ENCODE results near the gene ZNF770. TPM values are rescaled to one million over a fixed set of nuclear protein-coding genes. Genes with fewer than 3 reads are reported as not detected.

Gene ZNF770
- total and polyA plus RNA-seq, 2 donors (not counting 1 experiment from before 2014, with no cell fraction given) = 10.1 to 49.3 TPM

DNA sequence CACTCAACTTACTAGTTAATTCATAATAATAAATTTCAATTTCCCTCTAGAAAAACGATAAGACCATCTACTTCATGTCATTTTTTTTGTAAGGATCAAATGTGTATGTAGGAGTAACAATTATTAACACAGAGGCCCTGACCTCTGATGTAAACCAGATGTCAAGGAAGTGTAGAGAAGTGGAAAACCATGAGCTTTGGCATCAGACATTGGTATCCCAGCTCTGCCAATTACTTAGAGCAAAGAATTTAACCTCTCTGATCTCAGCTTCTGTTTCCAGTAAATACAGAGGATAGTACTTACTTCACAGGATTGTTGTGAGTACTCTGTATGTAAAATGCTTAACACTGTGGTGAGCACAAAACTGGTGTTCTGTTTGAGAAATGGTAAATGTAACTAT lies 36.1 kb downstream of the ZNF770 start:
- Mint-ChIP-seq H3K4me3 (no peak overlapping the region), H3K4me1 (no peaks in the 10 kb centered on the region), H3K27ac (no peak overlapping the region), H3K27me3 (no peaks in the 10 kb centered on the region), H3K9me3 (ENCODE audit: insufficient read depth) (no peaks in the 10 kb centered on the region)
- Histone ChIP-seq H3K9me3 (ENCODE audit: control extremely low read depth in 1 of 3, control insufficient read depth in 2 of 3, insufficient read depth in 1 of 3, low read length in 2 of 3) (no peaks in the 10 kb centered on the region), H3K36me3 (replicated peaks in 1 of 2; ENCODE audit: control extremely low read depth in 1 of 2, control insufficient read depth in 1 of 2, extremely low read depth in 1 of 2, insufficient read depth in 2 of 2, low read length in 1 of 2) (peaks cover 6 to 41% of the 10 kb centered on the region in 2 experiments), H3K4me1 (ENCODE audit: control insufficient read depth in 2 of 2, insufficient read depth in 2 of 2, low read length in 2 of 2) (no peaks in the 10 kb centered on the region), H3K27ac (ENCODE audit: low read length in 2 of 2) (no peak overlapping the region), H3K27me3 (replicated peaks in 1 of 4; ENCODE audit: control extremely low read depth in 1 of 4, control insufficient read depth in 3 of 4, insufficient read depth in 4 of 4, low read length in 3 of 4) (no peaks in the 10 kb centered on the region), H3K4me3 (ENCODE audit: control extremely low read depth in 1 of 5, extremely low read depth in 1 of 5, insufficient read depth in 1 of 5, low read depth in 2 of 5, low read length in 4 of 5) (no peak overlapping the region), H3K4me2 (replicated peaks; ENCODE audit: low read depth, low read length, poor library complexity, severe bottlenecking) (no peak overlapping the region), H4K20me1 (ENCODE audit: control insufficient read depth, insufficient read depth, low read length, poor library complexity, severe bottlenecking) (peaks cover 8% of the 10 kb centered on the region), H2AFZ (ENCODE audit: insufficient read depth, low read depth, low read length, poor library complexity, severe bottlenecking) (no peak overlapping the region), H3K79me2 (ENCODE audit: control insufficient read depth, insufficient read depth, low read length) (peaks cover 16% of the 10 kb centered on the region), H3K9ac (ENCODE audit: low read length) (no peak overlapping the region)
- ATAC-seq (ENCODE audit: low read depth) = no peak
- ChIA-PET POLR2A (no interaction called here), CTCF (no interaction called here)
- no peak for DNase-seq
- no CpG with 5 or more reads among the region's 1 CpG for WGBS (ENCODE audit: insufficient coverage)
- intact Hi-C loops (cut with micrococcal nuclease) = no loop called here
- TF ChIP-seq, protein P1, sequence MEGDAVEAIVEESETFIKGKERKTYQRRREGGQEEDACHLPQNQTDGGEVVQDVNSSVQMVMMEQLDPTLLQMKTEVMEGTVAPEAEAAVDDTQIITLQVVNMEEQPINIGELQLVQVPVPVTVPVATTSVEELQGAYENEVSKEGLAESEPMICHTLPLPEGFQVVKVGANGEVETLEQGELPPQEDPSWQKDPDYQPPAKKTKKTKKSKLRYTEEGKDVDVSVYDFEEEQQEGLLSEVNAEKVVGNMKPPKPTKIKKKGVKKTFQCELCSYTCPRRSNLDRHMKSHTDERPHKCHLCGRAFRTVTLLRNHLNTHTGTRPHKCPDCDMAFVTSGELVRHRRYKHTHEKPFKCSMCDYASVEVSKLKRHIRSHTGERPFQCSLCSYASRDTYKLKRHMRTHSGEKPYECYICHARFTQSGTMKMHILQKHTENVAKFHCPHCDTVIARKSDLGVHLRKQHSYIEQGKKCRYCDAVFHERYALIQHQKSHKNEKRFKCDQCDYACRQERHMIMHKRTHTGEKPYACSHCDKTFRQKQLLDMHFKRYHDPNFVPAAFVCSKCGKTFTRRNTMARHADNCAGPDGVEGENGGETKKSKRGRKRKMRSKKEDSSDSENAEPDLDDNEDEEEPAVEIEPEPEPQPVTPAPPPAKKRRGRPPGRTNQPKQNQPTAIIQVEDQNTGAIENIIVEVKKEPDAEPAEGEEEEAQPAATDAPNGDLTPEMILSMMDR (IDR thresholded peaks at IDR 0.05) = no peak
- TF ChIP-seq EZH2 (IDR thresholded peaks at IDR 0.05; ENCODE audit: borderline replicate concordance, insufficient read depth, low read depth, low read length, poor library complexity, severe bottlenecking) = no peak

DNA sequence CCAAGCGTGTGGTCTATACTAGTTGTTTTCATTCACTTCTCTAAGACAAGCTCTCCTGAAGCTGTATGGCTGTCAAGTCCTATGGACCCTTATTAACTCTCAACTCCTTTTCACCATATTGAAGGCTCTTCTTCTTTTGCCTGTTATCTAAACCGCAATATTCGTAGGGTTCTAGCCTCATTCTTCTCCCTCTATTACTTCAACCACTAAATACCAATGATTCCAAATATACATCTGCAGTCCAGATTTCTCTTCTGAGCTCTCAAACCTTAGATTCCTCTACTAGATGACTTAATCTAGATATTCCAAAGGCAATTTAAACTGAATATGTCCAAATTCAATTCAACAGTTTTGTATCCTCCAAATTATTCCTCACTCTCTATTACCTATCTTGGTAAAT lies 43.2 kb downstream of the ZNF770 start:
- POLR2A ChIA-PET = no interaction called here
- Histone ChIP-seq H4K20me1 (ENCODE audit: control insufficient read depth, insufficient read depth, low read length, poor library complexity, severe bottlenecking) (no peaks in the 10 kb centered on the region), H3K27me3 (replicated peaks in 1 of 4; ENCODE audit: control extremely low read depth in 1 of 4, control insufficient read depth in 3 of 4, insufficient read depth in 4 of 4, low read length in 3 of 4) (no peaks in the 10 kb centered on the region), H3K79me2 (ENCODE audit: control insufficient read depth, insufficient read depth, low read length) (no peaks in the 10 kb centered on the region), H2AFZ (ENCODE audit: insufficient read depth, low read depth, low read length, poor library complexity, severe bottlenecking) (no peak overlapping the region), H3K4me1 (ENCODE audit: control insufficient read depth in 2 of 2, insufficient read depth in 2 of 2, low read length in 2 of 2) (no peaks in the 10 kb centered on the region), H3K9me3 (ENCODE audit: control extremely low read depth in 1 of 3, control insufficient read depth in 2 of 3, insufficient read depth in 1 of 3, low read length in 2 of 3) (no peaks in the 10 kb centered on the region), H3K4me3 (ENCODE audit: control extremely low read depth in 1 of 5, extremely low read depth in 1 of 5, insufficient read depth in 1 of 5, low read depth in 2 of 5, low read length in 4 of 5) (no peak overlapping the region), H3K36me3 (replicated peaks in 1 of 2; ENCODE audit: control extremely low read depth in 1 of 2, control insufficient read depth in 1 of 2, extremely low read depth in 1 of 2, insufficient read depth in 2 of 2, low read length in 1 of 2) (peaks cover 17 to 44% of the 10 kb centered on the region in 2 experiments), H3K9ac (ENCODE audit: low read length) (no peak overlapping the region), H3K27ac (ENCODE audit: low read length in 2 of 2) (no peak overlapping the region), H3K4me2 (replicated peaks; ENCODE audit: low read depth, low read length, poor library complexity, severe bottlenecking) (no peak overlapping the region)
- H3K9me3 Mint-ChIP-seq (ENCODE audit: insufficient read depth) = no peaks in the 10 kb centered on the region
- no peak overlapping the region for H3K27ac Mint-ChIP-seq
- intact Hi-C loops (cut with micrococcal nuclease) = no loop called here
- H3K4me3 Mint-ChIP-seq = no peak overlapping the region
- CTCF ChIA-PET = interaction anchor here (0.8 kb wide), 1 partner anchor 15 kb away, joined by 3 read pairs; no protein-coding TSS in a partner anchor
- no peak for ATAC-seq (ENCODE audit: low read depth)
- H3K4me1 Mint-ChIP-seq = no peaks in the 10 kb centered on the region
- TF ChIP-seq EZH2 (IDR thresholded peaks at IDR 0.05; ENCODE audit: borderline replicate concordance, insufficient read depth, low read depth, low read length, poor library complexity, severe bottlenecking) = no peak
- TF ChIP-seq, protein P1 (IDR thresholded peaks at IDR 0.05) = no peak
- H3K27me3 Mint-ChIP-seq = no peaks in the 10 kb centered on the region
- WGBS (ENCODE audit: insufficient coverage) = 100% methylated on average over 3 of the region's 3 CpGs
- DNase-seq = no peak

Data from B cell (primary cell).